NCI-H82 (cell line): ENCODE measurements around the gene NOS2.
"Not testable (repeated sequence)": the region's sequence is repeated elsewhere in the genome, so short reads cannot be mapped to it uniquely, and the experiment has no call there.

ENCODE experiments used
- DNase-seq: peaks from one replicate; lab custom pipeline; 2025; lab: John Stamatoyannopoulos, UW

The NOS2 gene

DNA sequence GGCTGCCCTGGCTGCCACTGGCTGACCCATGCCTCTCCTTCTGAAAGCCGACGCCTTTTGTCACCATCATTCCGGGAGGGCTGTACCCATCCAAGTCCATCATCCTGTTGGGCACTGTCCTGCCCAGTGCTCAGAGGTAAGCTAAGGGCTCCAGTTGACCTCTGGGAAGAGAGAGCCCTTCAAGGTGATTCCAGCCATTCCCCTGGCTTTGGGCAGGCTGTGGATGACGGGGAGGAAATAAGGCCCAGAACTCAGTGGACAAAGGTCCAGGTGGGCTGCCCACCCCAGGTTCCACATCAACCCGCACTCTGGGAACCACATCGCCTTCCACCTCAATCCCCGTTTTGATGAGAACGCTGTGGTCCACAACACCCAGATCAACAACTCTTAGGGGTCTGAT is 45.8 kb downstream of the NOS2 start:
- no peak for DNase-seq

DNA sequence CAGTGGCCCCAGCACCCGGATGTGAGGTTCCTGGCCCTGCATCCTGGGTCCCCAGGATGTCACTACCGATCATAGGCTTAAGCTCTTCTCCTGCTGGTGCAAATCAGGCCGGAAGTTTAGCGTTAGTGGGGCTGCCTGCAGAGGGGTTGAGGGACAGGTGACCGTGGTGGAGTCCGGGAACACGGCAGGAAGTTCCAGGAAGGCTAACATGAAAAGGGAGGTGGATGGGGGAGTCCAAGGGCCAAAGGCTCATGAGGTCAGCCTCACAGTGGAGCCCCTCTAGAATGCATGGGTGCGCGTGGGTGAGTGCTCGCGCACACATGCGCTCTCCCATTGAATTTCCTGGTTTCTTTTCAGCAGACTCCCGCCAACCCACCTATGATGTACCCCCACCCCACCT is 46.6 kb downstream of the NOS2 start:
- DNase-seq: not testable (repeated sequence)

DNA sequence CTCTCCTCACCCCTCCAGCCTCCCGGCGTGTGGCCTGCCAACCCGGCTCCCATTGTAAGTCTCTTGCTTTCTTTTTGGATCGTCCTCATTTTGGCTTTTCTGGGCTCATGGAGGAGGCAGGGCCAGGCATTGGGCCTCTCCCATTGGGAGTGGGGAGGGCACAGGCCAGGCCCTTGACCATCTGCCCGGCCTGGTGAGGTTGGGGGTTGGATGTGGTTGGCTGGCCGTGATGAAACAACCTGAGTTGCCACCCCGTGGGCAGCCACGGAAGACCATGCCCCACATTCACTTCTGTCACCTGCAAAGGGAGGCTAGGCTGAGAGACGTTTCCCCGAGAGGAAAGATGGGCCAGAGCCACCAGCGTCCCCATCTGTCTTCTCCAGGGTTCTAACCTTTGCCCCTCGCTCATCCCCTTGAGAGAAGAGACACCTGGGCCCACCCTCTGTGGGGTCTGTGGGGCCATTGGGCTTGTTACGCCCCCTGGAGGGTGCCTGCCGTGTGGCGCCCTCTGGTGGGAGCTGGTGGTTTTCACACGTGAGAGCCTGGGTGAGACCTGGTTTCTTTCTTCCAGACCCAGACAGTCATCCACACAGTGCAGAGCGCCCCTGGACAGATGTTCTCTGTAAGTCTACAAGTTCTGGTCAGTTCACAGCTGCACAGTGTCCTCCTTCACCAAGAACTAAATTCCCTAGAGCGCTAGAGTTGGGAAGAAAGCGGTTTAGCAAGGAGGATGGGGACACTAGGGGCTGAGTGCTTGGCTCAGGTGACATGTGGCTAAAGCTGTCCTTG is 47.3 kb downstream of the NOS2 start:
- not testable (repeated sequence) for DNase-seq

DNA sequence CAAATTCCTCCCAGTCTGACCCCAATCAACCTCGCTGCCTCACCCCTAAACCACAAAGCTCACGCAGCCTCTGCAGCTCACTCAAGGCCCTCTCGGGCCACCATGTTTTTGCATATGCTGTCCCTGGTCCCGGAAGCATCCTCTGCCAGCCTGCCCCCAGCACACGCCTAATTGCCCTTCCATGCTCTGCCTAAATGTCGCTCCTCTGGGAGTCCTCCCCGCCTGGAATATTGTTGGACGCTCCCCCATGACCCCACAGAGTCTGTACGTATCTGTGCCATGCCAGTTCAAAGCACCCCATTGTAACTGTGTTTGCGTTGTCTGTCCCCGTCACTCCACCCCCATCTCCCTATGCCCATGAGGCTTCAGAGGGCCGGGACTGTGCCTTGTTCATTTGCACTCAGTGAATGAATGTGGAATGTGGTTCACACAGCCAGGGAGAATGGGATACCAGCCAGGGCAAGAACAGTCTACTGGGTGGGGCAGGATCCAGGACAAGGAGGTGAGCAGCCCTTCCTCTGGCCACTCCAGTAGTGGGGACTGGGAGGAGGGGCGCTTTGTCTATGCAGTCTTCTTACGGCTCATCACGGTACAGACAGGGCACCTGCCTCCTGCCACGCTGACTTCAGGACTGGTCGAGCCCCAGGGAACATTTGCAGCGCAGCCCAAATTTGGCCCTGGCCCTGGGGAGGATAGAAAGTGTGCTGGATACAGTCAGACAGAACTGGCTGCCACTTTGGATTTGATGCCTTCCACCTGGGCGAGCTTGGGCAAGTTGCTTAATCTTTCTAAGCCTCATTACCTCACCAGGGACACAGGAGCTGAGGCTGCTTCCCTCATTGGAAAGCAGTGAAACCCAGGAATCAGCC is 48.5 kb downstream of the NOS2 start:
- DNase-seq: peak; percentile 48

DNA sequence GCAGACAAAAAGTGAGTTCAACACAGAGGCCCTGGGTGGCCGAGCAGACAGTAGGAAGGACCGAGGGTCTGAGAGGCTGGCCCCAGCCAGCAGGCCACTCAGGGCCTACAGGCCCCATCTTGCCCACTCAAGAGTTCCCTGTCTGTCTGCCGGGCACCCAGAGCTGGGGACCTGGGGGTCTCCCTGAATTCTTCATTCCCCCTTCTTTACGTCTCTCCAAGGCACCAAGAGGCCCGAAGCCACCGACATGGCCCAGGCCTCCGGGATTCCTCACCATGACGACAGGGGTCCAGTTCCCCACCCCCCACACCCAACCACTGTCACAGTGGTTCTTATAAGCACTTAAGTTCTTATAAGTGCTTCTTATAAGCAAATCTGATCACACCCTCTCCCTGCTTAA is 49.2 kb downstream of the NOS2 start:
- DNase-seq: no peak

DNA sequence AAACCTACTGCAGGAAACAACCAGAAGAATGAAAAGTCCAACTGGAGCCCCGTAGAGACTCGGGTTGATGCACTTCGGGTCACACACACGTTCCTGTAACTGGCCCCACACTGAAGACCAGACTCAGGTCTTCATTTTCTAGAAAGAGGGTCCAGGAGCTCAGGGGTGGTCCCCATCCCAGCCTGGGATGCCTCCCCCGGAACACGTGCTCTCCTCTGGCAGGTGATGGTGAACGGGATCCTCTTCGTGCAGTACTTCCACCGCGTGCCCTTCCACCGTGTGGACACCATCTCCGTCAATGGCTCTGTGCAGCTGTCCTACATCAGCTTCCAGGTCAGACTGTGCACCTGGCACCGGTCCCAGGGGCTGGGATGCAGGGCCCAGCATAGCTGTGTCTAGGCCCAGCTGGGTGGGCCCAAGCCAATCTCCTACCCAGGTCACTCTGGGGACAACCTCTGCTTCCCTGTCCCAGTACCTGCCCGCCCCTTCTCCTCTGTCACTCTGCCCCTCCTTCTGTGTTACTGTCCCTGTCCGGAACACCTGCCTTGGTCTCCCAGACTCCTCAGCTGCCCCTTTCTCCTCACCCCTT is 50.7 kb downstream of the NOS2 start:
- DNase-seq: not testable (repeated sequence)

DNA sequence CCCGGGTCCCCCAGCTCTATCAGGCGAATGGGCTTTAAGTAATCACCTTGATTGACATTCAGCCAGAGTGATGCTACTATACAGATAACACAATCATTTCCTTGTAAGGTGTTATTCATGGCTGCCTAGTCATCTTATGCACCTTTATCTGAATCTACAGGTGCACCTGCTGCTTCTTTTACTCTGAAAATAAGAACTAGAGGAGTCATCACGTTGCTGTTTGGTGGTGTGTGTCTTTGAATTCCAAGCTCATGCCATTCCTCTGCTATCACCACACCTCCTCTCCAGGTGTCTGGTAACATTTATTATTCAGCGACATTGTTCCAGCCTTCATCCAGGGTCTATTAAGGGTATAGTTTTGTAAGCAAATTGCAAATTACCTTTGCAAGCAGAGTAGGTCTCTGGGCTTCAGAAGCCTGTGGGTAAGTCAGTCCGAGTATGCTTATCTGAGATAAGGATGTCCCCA is 51.9 kb downstream of the NOS2 start:
- no peak for DNase-seq

DNA sequence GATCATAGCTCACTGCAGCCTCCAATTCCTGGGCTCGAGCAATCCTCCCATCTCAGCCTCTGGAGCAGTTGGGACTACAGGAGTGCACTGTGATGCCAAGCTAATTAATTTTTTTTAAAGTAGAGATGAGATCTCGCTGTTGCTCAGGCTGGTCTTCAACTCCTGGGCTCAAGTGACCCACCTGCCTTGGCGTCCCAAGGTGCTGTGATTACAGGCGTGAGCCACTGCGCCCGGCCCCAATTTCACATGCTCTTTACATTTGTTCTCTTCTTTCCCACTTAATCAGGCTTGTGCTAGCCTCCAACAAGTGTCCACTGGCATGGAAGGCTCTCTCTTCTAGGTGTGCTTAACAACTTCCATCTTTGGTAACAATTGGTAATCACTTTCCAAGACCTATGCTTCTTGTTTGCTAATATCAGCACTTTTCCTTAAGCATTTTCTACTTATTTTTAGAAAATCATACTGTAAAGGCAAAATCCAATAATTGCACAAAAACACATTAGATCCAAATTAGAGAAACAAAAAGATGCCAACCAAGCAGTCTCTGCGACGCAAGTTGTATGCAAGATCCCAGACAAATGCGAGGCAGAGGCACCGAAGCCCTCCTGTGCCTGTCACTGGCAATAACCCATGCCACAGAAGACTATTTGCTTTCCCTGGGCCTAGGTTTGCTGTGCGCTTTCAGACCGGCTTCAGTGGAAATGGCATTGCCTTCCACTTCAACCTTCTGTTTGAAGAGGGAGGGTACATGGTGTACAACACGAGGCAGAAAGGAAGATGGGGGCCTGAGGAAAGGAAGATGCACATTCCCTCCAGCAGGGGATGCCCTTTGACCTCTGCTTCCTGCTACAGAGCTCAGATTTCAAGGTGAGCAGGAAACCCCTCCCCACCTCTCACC is 52.6 kb downstream of the NOS2 start:
- peak; percentile 44 for DNase-seq

DNA sequence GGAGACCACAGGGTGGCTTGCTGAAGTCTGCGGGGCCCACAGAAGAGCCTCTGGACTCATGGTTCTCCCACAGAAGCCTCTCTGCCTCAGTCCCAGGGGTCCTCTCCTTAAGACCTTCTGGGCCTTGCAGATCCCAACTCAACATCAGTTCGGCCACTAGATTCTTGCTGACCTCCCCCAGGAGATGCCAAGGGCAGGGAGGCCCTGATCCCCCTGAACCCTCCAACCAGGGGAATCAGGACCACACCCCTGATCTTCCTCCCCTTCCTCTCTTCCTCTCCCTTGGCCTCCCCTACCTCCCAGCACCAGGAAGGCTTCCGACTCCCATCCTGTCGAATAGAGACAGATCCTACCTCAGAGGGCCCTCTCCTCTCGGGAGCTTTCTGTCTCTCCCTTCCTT is 53.4 kb downstream of the NOS2 start:
- DNase-seq: no peak

DNA sequence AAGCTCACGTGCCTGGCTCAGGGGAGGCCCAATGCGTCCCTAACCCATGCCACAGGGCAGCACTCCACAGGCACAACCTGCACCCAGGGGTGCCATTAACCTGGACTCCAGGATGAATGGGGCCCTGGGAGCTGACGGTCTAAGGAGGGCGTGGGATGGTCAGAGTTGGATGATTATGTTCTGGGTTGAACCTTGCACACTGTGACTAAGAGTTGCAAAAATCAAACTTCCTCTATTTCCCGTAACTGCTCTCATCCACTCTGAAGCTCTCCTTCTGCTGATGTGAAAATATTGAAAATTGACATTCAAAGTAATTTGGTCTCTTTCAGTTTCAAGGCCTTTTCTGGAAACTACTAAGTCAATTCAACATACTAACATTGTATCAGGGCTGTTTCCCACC is 54.0 kb downstream of the NOS2 start:
- DNase-seq: not testable (repeated sequence)

DNA sequence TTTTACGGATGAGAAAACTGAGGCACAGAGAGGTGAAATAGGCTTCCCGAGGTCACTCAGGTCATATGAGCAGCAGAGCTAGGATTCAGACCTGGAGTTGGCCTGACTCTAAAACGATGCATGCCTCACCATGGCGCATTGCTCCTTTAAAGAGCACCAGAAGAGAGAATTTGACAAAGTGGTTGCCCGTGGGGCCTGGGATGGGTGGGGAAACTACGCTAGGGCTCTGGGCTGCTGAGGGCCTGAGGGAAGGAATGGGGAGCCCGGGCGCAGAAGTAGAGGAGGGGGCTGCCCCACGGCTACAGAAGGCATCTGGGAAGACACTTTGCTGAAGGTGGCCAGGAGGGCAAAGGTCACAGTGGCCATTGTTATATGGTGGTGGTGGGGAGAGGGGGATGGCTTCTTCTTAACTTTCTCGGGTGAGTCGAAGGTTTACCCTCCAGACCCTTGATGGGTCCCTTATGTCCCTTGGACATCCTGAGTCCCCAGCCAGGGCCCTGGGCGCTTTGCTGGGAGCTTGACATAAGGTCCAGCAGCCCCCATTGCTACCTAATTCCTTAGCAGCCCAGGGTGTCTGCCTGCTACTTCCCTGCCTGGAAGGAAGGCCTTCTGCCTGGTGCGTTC is 55.0 kb downstream of the NOS2 start:
- DNase-seq: peak; percentile 56

DNA sequence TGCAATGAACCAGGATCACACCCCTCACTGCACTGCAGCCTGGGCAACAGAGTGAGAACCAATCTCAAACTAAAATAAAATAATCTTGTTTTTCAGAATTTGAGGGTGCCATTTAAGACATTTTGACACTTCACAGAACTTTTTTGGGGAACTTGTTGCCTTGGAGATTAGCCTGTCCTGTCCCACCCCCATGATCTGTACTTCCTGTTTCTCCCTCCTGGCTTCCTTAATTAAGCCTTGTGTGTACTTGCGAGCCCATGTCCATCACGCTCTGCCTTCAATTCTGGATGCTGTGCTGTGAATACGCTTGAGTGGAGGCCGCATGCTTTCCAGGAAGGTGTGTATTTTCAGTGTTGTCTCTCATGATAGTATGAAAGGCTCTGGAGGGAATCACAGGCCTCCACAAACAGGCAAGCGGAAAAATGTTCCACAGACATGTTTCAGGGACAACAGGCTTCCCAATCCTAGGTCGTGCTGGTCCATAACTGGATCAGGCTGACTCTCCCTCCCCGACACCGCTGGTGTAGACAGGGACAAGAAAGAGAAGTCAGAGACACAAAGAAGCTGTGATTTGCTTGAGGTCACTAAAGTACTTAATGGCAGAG is 56.9 kb downstream of the NOS2 start:
- no peak for DNase-seq

DNA sequence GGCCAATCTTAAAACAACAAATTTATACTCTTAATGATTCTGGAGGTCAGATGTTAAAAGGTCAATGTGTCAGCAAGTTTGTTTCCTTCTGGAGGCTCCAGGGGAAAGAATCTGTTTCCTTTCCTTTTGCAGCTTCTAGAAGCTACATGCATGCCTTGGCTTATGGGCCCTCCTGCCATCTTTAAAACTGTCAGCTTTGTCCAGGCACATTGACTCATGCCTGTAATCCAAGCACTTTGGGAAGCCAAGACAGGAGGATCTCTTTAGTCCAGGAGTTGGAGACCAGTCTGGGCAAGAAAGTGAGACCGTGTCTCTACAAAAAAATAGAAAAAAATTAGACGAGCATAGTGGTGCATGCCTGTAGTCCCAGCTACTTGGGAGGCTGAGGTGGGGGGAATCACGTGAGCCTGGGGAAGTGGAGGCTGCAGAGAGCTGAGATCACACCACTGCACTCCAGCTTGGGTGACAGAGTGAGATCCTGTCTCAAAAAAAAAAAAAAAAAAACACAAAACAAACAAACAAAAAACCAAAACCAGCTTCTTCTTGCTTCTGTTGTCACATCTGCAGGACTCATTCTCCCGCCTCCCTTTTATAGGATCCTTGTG is 58.3 kb downstream of the NOS2 start:
- DNase-seq: no peak

DNA sequence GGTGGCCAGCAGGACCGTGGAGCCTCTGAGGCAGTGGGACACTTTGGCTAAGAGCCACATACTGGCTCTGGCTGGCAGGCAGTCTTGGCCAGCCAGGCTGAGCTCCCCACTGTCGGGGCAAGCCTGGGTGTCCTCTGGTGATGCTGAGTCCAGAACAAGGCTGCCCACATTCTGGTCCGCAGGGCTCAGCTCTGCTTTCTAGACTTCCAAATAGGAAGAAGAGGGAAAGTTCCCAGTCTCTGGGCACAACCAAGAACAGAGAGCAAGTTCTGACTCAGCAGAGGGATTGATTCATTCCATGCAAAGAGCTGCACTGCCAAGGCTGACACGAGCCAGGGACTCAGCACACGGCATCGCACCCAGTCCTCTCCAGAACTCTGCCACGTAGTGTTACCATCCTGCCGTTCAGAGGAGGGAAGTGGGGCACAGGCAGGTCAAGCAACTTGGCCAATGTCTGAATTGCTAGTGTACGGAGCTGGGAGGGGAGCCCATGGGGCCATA is 58.9 kb downstream of the NOS2 start:
- no peak for DNase-seq

DNA sequence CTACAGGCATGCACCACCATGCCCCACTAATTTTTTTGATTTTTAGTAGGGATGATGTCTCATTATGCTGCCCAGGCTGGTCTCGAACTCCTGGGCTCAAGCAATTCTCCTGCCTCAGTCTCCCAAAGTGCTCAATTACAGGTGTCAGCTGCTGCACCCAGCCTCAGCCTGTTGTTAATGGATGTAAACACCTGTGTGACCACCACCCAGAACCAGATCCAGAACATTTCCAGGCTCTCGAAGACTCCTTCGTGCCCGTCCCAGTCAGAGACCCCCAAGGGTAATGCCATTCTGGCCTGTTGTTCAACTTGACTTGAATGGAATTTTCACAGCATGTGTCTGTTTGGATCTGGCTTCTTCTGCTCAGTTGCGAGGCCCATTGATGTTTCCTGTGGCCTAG is 59.8 kb downstream of the NOS2 start:
- DNase-seq: not testable (repeated sequence)

DNA sequence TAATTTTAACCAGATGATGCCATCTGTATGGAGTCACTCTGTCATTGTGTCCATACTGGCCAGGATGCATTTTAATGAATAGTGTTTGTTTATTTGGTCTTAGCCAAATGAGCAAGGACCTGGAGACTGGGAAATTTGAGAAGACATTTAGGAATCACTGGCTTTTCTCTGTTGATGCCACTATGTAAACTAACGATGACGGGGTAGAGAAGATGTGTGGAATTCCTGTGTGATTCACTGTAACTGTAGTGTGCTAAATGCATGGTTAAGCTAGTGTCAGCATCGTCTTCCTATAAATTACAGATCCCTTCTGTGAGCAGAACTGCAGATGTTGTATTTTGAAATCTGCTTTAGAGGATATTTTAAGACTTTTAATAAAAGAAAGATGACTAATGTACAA is 66.6 kb downstream of the NOS2 start:
- DNase-seq: no peak

DNA sequence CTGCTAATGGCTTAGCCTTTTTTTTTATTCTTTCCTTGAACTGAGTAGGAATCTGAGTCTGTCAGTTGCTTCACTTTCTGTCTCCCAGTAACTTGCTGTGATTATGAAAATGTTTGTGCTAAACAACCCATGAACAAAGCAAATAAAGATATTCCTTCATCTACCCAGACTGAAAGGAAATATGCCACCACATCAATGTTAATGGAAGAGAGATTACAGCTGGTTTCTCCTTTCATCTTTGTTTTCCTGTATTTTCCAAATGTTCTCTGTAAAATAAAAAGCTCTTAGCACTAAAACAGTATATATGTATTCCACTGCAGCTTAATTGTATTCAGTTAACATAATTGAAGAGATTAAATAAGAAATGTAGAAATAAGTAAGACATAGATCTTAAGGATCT is 67.6 kb downstream of the NOS2 start:
- DNase-seq: not testable (repeated sequence)

DNA sequence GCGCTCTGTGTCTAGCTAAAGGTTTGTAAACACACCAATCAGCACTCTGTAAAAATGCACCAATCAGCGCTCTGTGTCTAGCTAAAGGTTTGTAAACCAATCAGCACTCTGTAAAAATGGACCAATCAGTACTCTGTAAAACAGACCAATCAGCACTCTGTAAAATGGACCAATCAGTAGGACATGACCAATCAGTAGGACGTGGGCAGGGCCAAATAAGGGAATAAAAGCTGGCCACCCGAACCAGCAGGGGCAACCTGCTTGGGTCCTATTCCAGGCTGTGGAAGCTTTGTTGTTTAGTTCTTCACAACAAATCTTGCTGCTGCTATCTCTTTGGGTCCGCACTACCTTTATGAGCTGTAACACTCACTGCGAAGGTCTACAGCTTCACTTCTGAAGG is 74.3 kb downstream of the NOS2 start:
- DNase-seq: not testable (repeated sequence)

DNA sequence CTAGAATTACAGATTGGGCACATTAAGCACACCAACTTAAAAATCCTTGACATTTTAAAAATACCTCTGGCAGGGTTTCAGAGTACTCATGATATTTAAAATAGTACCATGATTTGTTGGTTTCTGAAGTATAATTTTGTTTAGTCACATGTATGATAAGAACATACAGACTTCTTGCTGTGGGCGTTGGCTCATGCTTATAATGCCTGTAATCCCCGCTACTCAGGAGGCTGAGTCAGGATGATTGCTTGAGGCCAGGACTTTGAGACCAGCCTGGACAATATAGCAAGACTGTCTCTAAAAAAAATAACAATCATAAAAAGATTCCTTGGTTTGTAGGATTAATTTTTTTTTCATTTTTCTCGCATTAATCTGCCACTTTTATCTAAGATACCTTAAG is 78.5 kb downstream of the NOS2 start:
- no peak for DNase-seq
